ENCODE measurements around the gene TANGO2. TPM values are rescaled to one million over a fixed set of nuclear protein-coding genes. Genes with fewer than 3 reads are reported as not detected.

Gene TANGO2
- total and polyA plus RNA-seq, 9 of the 15 experiments (the other 6 are each of a cell fraction or from before 2014, with no cell fraction given) = 15.5 to 94.9 (median 70.1) TPM

DNA sequence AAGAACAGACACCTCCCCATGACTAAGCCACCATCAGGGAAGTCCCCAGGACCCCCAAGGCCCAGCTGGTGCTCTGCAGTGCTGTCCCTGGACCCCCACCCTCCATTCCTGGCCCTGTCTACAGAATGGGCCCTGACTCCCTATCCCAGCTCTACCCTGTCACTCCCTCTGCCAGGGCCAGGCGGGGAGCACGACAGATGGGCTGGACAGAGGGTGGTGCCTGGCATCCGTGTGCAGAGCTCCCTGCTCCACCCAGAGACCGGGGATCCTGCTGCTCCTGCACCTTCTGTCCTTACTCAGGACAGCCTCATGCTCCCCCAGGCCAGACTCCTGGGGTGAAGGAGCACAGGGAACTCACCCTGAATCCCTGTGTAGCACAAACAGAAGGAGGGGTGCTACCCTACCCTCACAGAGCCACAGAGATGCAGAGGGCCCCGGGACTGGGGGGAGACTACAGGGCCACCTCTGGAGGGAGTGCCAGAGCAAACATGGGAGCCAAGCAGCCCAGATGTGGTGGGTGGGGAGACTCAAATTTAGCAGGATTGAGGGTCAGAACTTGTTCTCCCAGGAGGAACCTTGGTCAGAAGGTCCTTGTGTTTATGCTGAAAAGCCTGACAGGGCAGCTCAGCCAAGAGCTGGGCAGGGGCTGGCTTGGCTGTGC is 6.3 kb upstream of the TANGO2 start (continued):
- TF ChIP-seq, protein P1, sequence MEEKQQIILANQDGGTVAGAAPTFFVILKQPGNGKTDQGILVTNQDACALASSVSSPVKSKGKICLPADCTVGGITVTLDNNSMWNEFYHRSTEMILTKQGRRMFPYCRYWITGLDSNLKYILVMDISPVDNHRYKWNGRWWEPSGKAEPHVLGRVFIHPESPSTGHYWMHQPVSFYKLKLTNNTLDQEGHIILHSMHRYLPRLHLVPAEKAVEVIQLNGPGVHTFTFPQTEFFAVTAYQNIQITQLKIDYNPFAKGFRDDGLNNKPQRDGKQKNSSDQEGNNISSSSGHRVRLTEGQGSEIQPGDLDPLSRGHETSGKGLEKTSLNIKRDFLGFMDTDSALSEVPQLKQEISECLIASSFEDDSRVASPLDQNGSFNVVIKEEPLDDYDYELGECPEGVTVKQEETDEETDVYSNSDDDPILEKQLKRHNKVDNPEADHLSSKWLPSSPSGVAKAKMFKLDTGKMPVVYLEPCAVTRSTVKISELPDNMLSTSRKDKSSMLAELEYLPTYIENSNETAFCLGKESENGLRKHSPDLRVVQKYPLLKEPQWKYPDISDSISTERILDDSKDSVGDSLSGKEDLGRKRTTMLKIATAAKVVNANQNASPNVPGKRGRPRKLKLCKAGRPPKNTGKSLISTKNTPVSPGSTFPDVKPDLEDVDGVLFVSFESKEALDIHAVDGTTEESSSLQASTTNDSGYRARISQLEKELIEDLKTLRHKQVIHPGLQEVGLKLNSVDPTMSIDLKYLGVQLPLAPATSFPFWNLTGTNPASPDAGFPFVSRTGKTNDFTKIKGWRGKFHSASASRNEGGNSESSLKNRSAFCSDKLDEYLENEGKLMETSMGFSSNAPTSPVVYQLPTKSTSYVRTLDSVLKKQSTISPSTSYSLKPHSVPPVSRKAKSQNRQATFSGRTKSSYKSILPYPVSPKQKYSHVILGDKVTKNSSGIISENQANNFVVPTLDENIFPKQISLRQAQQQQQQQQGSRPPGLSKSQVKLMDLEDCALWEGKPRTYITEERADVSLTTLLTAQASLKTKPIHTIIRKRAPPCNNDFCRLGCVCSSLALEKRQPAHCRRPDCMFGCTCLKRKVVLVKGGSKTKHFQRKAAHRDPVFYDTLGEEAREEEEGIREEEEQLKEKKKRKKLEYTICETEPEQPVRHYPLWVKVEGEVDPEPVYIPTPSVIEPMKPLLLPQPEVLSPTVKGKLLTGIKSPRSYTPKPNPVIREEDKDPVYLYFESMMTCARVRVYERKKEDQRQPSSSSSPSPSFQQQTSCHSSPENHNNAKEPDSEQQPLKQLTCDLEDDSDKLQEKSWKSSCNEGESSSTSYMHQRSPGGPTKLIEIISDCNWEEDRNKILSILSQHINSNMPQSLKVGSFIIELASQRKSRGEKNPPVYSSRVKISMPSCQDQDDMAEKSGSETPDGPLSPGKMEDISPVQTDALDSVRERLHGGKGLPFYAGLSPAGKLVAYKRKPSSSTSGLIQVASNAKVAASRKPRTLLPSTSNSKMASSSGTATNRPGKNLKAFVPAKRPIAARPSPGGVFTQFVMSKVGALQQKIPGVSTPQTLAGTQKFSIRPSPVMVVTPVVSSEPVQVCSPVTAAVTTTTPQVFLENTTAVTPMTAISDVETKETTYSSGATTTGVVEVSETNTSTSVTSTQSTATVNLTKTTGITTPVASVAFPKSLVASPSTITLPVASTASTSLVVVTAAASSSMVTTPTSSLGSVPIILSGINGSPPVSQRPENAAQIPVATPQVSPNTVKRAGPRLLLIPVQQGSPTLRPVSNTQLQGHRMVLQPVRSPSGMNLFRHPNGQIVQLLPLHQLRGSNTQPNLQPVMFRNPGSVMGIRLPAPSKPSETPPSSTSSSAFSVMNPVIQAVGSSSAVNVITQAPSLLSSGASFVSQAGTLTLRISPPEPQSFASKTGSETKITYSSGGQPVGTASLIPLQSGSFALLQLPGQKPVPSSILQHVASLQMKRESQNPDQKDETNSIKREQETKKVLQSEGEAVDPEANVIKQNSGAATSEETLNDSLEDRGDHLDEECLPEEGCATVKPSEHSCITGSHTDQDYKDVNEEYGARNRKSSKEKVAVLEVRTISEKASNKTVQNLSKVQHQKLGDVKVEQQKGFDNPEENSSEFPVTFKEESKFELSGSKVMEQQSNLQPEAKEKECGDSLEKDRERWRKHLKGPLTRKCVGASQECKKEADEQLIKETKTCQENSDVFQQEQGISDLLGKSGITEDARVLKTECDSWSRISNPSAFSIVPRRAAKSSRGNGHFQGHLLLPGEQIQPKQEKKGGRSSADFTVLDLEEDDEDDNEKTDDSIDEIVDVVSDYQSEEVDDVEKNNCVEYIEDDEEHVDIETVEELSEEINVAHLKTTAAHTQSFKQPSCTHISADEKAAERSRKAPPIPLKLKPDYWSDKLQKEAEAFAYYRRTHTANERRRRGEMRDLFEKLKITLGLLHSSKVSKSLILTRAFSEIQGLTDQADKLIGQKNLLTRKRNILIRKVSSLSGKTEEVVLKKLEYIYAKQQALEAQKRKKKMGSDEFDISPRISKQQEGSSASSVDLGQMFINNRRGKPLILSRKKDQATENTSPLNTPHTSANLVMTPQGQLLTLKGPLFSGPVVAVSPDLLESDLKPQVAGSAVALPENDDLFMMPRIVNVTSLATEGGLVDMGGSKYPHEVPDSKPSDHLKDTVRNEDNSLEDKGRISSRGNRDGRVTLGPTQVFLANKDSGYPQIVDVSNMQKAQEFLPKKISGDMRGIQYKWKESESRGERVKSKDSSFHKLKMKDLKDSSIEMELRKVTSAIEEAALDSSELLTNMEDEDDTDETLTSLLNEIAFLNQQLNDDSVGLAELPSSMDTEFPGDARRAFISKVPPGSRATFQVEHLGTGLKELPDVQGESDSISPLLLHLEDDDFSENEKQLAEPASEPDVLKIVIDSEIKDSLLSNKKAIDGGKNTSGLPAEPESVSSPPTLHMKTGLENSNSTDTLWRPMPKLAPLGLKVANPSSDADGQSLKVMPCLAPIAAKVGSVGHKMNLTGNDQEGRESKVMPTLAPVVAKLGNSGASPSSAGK (IDR thresholded peaks at IDR 0.05) = no peak
- TF ChIP-seq BHLHE40 (IDR thresholded peaks at IDR 0.05; ENCODE audit: low read length) = no peak
- TF ChIP-seq ZSCAN32 (CRISPR knock-in tag; IDR thresholded peaks at IDR 0.05) = 0 out of 2 replicates have a peak, but pooled peaks have one; percentile 35
- peak; percentile 64; the same call in 1 of the 2 replicates for TF ChIP-seq E2F3 (CRISPR knock-in tag; IDR thresholded peaks at IDR 0.05)
- TF ChIP-seq, protein P2, sequence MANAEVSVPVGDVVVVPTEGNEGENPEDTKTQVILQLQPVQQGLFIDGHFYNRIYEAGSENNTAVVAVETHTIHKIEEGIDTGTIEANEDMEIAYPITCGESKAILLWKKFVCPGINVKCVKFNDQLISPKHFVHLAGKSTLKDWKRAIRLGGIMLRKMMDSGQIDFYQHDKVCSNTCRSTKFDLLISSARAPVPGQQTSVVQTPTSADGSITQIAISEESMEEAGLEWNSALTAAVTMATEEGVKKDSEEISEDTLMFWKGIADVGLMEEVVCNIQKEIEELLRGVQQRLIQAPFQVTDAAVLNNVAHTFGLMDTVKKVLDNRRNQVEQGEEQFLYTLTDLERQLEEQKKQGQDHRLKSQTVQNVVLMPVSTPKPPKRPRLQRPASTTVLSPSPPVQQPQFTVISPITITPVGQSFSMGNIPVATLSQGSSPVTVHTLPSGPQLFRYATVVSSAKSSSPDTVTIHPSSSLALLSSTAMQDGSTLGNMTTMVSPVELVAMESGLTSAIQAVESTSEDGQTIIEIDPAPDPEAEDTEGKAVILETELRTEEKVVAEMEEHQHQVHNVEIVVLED (CRISPR knock-in tag; IDR thresholded peaks at IDR 0.05) = 0 out of 2 replicates have a peak, but pooled peaks have one; percentile 8
- no peak for TF ChIP-seq NEUROD1 (IDR thresholded peaks at IDR 0.05; ENCODE audit: borderline replicate concordance, low read depth, low read length, partially characterized antibody)
- TF ChIP-seq, protein P3, sequence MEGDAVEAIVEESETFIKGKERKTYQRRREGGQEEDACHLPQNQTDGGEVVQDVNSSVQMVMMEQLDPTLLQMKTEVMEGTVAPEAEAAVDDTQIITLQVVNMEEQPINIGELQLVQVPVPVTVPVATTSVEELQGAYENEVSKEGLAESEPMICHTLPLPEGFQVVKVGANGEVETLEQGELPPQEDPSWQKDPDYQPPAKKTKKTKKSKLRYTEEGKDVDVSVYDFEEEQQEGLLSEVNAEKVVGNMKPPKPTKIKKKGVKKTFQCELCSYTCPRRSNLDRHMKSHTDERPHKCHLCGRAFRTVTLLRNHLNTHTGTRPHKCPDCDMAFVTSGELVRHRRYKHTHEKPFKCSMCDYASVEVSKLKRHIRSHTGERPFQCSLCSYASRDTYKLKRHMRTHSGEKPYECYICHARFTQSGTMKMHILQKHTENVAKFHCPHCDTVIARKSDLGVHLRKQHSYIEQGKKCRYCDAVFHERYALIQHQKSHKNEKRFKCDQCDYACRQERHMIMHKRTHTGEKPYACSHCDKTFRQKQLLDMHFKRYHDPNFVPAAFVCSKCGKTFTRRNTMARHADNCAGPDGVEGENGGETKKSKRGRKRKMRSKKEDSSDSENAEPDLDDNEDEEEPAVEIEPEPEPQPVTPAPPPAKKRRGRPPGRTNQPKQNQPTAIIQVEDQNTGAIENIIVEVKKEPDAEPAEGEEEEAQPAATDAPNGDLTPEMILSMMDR (IDR thresholded peaks at IDR 0.05 in 2 of 3, conservative IDR thresholded peaks at IDR 0.05 in 1 of 3; ENCODE audit: insufficient read depth in 2 of 3, low read depth in 1 of 3, low read length in 3 of 3) = peak; percentile 43 to 63 (median 61)
- no peak for TF ChIP-seq SMARCC2 (IDR thresholded peaks at IDR 0.05; ENCODE audit: low read depth)
- TF ChIP-seq ZNF165 (CRISPR knock-in tag; IDR thresholded peaks at IDR 0.05; ENCODE audit: borderline replicate concordance) = 0 out of 2 replicates have a peak, but pooled peaks have one; percentile 51
- 0 out of 2 replicates have a peak, but pooled peaks have one; percentile 45 for TF ChIP-seq ZNF561 (CRISPR knock-in tag; conservative IDR thresholded peaks at IDR 0.05)

Data from K562 (cell line).